ENCODE results near the gene TEX51. TPM values are rescaled to one million over a fixed set of nuclear protein-coding genes. Genes with fewer than 3 reads are reported as not detected.

Gene TEX51
- total and polyA plus RNA-seq, 8 donors = not detected

DNA sequence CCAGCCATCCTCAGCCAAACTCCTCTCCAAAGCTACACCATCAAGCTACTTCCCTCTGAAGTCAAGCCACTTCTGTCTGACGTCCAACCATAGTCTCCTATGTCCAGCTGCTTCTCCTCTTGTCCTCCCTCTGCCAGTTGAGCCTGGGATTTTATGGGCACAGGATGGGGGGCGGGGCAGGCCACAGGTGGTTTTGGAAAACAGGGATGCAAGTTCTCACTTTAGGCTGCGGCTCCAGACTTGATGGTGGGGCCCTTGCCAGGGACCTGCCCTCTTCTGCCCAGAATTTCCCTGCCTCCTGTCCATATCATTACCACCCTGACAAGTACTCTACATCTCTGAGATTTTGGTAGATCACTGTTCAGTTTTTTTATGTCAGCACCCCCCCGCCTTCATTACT, 41.6 kb downstream of the TEX51 start:
- 67 to 77% methylated on average over 4 of the region's 4 CpGs for WGBS, 2 donors
- no peaks in the 10 kb centered on the region for H3K9me3 ChIP-seq
- H3K27ac ChIP-seq = no peak overlapping the region
- ATAC-seq (no peak), FAIRE-seq (no peak), DNase-seq (no peak)
- TF ChIP-seq, protein P1, sequence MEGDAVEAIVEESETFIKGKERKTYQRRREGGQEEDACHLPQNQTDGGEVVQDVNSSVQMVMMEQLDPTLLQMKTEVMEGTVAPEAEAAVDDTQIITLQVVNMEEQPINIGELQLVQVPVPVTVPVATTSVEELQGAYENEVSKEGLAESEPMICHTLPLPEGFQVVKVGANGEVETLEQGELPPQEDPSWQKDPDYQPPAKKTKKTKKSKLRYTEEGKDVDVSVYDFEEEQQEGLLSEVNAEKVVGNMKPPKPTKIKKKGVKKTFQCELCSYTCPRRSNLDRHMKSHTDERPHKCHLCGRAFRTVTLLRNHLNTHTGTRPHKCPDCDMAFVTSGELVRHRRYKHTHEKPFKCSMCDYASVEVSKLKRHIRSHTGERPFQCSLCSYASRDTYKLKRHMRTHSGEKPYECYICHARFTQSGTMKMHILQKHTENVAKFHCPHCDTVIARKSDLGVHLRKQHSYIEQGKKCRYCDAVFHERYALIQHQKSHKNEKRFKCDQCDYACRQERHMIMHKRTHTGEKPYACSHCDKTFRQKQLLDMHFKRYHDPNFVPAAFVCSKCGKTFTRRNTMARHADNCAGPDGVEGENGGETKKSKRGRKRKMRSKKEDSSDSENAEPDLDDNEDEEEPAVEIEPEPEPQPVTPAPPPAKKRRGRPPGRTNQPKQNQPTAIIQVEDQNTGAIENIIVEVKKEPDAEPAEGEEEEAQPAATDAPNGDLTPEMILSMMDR (IDR thresholded peaks at IDR 0.05) = no peak
- H3K36me3 ChIP-seq = no peaks in the 10 kb centered on the region
- no peak overlapping the region for H3K4me3 ChIP-seq
- intact Hi-C loops (cut with DNase I) = no loop called here
- no peaks in the 10 kb centered on the region for H3K27me3 ChIP-seq
- H3K4me1 ChIP-seq = no peaks in the 10 kb centered on the region

- TF ChIP-seq, protein P1 (IDR thresholded peaks at IDR 0.05) = no peak
- Histone ChIP-seq H3K9me3 (no peaks in the 10 kb centered on the region), H3K27me3 (no peaks in the 10 kb centered on the region), H3K4me3 (no peak overlapping the region), H3K36me3 (no peaks in the 10 kb centered on the region), H3K4me1 (no peaks in the 10 kb centered on the region), H3K27ac (no peak overlapping the region)
- WGBS, 2 donors = 45% methylated on average over 5 of the region's 5 CpGs
- FAIRE-seq = no peak
- intact Hi-C loops (cut with DNase I) = no loop called here
- no peak for ATAC-seq
- no peak for DNase-seq
Measured at GRCh38 chr2:126942427-126943203, 43.9 kb downstream of the TEX51 start.

DNA sequence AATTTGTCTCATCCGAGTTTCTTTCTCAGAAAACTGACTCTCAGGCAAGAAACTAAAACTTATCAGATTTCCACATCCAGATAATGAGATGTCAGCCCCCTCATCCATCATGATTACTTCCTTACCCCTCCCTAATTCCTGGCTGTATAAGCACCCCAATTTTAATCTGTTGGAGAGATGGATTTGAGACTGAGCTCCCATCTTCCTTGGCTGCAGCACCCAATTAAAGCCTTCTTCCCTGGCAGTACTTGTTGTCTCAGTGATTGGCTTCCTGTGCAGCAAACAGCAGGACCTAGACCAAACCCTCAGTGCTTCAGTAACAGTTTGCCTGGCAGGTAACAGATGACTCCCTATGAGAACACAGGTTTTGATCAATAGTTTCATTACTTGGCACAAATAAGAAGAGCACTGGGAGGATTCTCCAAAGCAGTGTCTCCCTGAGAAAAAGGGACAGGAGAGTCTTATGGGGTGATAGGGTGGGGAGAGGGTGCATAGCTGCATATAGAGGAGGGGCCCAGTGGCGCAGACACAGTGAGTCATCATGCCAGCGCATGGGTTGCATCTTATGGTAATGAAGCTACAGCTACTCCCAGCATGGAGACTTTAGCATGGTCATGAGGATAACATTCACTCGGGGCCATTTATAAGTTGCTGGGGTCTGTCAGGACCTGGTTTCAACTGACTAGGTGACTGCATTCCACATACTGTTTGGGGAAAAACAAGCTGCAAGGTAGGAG, 45.1 kb downstream of the TEX51 start:
- H3K36me3 ChIP-seq = no peaks in the 10 kb centered on the region
- no peak overlapping the region for H3K27ac ChIP-seq
- FAIRE-seq (no peak), ATAC-seq (no peak), DNase-seq (no peak)
- intact Hi-C loops (cut with DNase I) = no loop called here
- no peaks in the 10 kb centered on the region for H3K4me1 ChIP-seq
- H3K4me3 ChIP-seq = no peak overlapping the region
- TF ChIP-seq, protein P1 (IDR thresholded peaks at IDR 0.05) = no peak
- 82 to 97% methylated on average over 4 of the region's 4 CpGs for WGBS, 2 donors
- no peaks in the 10 kb centered on the region for H3K9me3 ChIP-seq
- H3K27me3 ChIP-seq = no peaks in the 10 kb centered on the region

DNA sequence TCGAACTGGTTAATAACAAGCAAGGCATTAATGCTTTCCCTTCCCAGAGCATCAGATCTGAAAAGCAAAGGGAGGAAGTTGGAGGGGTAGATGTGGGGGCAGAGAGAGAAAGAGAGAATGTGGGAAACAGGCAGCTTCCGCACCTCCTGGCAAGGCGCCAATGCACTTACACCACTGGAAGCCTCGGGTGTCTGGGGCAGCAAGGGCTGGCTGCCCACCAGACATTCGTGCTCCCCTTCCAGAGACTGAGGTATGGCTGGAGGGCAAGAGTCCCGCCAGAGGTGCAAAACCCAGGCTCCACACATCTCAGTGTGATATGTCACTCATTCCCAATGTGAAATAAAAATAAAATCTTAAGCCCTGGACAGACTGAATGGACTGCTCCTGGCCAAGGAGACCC, 46.4 kb downstream of the TEX51 start:
- DNase-seq = peak in 2 of 6 donors; percentile 36 to 63
- FAIRE-seq = no peak
- Histone ChIP-seq H3K27me3 (no peaks in the 10 kb centered on the region), H3K4me1 (no peaks in the 10 kb centered on the region), H3K9me3 (no peaks in the 10 kb centered on the region), H3K27ac (no peak overlapping the region), H3K4me3 (no peak overlapping the region), H3K36me3 (no peaks in the 10 kb centered on the region)
- intact Hi-C loops (cut with DNase I) = no loop called here
- no peak for ATAC-seq
- TF ChIP-seq, protein P1 (IDR thresholded peaks at IDR 0.05) = no peak
- 20 to 26% methylated on average over 6 of the region's 6 CpGs for WGBS, 2 donors

All from pancreas (tissue), 10 donors.